RPMI8226 (cell line): ENCODE data around the gene VN1R5.
"Not testable (repeated sequence)": the region's sequence is repeated elsewhere in the genome, so short reads cannot be mapped to it uniquely, and the experiment has no call there.

Experiments
- DNase-seq: peaks from one replicate; pipeline ENCODE4 v3.0.0-alpha.2; 2015

Gene VN1R5

GRCh38 chr1:247274605-247275256 is 18.9 kb downstream of the VN1R5 start:
- DNase-seq = no peak

GRCh38 chr1:247277191-247277590 is 21.3 kb downstream of the VN1R5 start:
- DNase-seq = no peak

- DNase-seq = no peak
These were observed 25.2 kb downstream of the VN1R5 start for GRCh38 chr1:247281001-247281574.

GRCh38 chr1:247286134-247286670 is 30.3 kb downstream of the VN1R5 start:
- DNase-seq = no peak

- DNase-seq = peak; percentile 34
These were observed 31.6 kb downstream of the VN1R5 start for GRCh38 chr1:247287460-247287859.

- no peak for DNase-seq
These were observed 32.5 kb downstream of the VN1R5 start for GRCh38 chr1:247288341-247288740.

GRCh38 chr1:247289274-247289892 is 33.5 kb downstream of the VN1R5 start:
- DNase-seq = not testable (repeated sequence)

- DNase-seq = no peak
These were observed 34.7 kb downstream of the VN1R5 start for GRCh38 chr1:247290576-247290975.

GRCh38 chr1:247291161-247291560 is 35.3 kb downstream of the VN1R5 start:
- no peak for DNase-seq

GRCh38 chr1:247291833-247292561 is 36.1 kb downstream of the VN1R5 start:
- no peak for DNase-seq

- DNase-seq = no peak
These were observed 37.2 kb downstream of the VN1R5 start for GRCh38 chr1:247293047-247293446.

GRCh38 chr1:247294282-247294681 is 38.4 kb downstream of the VN1R5 start:
- DNase-seq = no peak

- no peak for DNase-seq
These were observed 39.4 kb downstream of the VN1R5 start for GRCh38 chr1:247295274-247295684.

- DNase-seq = no peak
These were observed 39.9 kb downstream of the VN1R5 start for GRCh38 chr1:247295746-247296145.

GRCh38 chr1:247296599-247297180 is 40.8 kb downstream of the VN1R5 start:
- DNase-seq = no peak

- DNase-seq = no peak
These were observed 41.6 kb downstream of the VN1R5 start for GRCh38 chr1:247297263-247298123.

GRCh38 chr1:247298124-247298481 is 42.2 kb downstream of the VN1R5 start:
- no peak for DNase-seq

- DNase-seq = no peak
These were observed 42.8 kb downstream of the VN1R5 start for GRCh38 chr1:247298701-247299100.

- no peak for DNase-seq
These were observed 44.0 kb downstream of the VN1R5 start for GRCh38 chr1:247299723-247300381.

GRCh38 chr1:247300491-247301175 is 44.8 kb downstream of the VN1R5 start:
- no peak for DNase-seq

- DNase-seq = no peak
These were observed 45.3 kb downstream of the VN1R5 start for GRCh38 chr1:247301176-247301540.
